Measurements from ENCODE around the gene ATP2B2.

- TF ChIP-seq, protein P1, sequence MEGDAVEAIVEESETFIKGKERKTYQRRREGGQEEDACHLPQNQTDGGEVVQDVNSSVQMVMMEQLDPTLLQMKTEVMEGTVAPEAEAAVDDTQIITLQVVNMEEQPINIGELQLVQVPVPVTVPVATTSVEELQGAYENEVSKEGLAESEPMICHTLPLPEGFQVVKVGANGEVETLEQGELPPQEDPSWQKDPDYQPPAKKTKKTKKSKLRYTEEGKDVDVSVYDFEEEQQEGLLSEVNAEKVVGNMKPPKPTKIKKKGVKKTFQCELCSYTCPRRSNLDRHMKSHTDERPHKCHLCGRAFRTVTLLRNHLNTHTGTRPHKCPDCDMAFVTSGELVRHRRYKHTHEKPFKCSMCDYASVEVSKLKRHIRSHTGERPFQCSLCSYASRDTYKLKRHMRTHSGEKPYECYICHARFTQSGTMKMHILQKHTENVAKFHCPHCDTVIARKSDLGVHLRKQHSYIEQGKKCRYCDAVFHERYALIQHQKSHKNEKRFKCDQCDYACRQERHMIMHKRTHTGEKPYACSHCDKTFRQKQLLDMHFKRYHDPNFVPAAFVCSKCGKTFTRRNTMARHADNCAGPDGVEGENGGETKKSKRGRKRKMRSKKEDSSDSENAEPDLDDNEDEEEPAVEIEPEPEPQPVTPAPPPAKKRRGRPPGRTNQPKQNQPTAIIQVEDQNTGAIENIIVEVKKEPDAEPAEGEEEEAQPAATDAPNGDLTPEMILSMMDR (IDR thresholded peaks at IDR 0.05) = no peak
- TF ChIP-seq EZH2 (IDR thresholded peaks at IDR 0.05) = no peak
These were observed 56.8 kb downstream of the ATP2B2 start for GRCh38 chr3:10448544-10448943.
